ENCODE results near the gene UNC13B. TPM values are rescaled to one million over a fixed set of nuclear protein-coding genes. Genes with fewer than 3 reads are reported as not detected.

The UNC13B gene
- total and polyA plus RNA-seq, 9 of the 15 experiments (the other 6 are each of a cell fraction or from before 2014, with no cell fraction given) = 2.4 to 11.5 (median 8.6) TPM

DNA sequence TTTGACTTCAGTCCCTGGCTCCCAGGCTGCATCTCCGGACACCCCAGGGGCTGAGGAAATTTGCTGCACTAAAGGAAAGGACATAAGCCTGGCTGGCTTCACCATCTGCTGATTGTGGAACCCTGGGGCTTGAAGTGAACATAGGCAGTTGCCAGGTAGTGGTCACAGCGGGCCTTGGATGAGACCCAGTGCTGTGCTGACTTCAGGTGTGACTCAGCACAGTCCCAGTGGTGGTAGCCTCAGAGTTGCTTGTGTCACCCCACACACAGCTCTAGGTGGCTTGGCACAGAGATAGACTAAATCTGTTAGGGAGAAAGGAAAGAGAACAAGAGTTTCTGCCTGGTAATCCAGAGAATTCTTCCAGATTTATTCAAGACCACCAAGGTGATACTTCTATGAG is 292.0 kb downstream of the UNC13B start:
- Histone ChIP-seq H3K4me2 (ENCODE audit: insufficient read depth, low read length) (no peak overlapping the region), H3K9me1 (ENCODE audit: control insufficient read depth, insufficient read depth, low read length) (no peaks in the 10 kb centered on the region), H3K9me3 (replicated peaks; ENCODE audit: control insufficient read depth, insufficient read depth, low read depth, low read length) (no peaks in the 10 kb centered on the region), H3K36me3 (ENCODE audit: control insufficient read depth, insufficient read depth, low read length) (no peaks in the 10 kb centered on the region), H3K79me2 (ENCODE audit: control insufficient read depth, insufficient read depth, low read length) (no peaks in the 10 kb centered on the region), H2AFZ (ENCODE audit: low read depth, low read length) (no peak overlapping the region), H3K4me1 (replicated peaks in 1 of 2; ENCODE audit: control insufficient read depth in 2 of 2, insufficient read depth in 2 of 2, low read length in 2 of 2) (no peaks in the 10 kb centered on the region), H3K4me3 (no peak overlapping the region), H3K27me3 (ENCODE audit: control insufficient read depth in 2 of 2, insufficient read depth in 2 of 2, low read length in 2 of 2) (no peaks in the 10 kb centered on the region; a peak in 1 of 5 replicates), H3K27ac (ENCODE audit: extremely low read depth, low read depth, low read length) (no peak overlapping the region), H3K9ac (ENCODE audit: insufficient read depth in 1 of 2, low read depth in 2 of 2, low read length in 2 of 2) (no peak overlapping the region), H4K20me1 (replicated peaks; ENCODE audit: control insufficient read depth, insufficient read depth, low read length) (no peaks in the 10 kb centered on the region)
- intact Hi-C loops (cut with micrococcal nuclease) = no loop called here
- FAIRE-seq (no peak), ATAC-seq (no peak), DNase-seq (ENCODE audit: extremely low read depth in 1 of 4, low spot score in 3 of 4) (no peak)
- in situ Hi-C loops (cut with MboI) = no loop called here
- BruUV-seq (replicated peaks) = no TSS peak
- no peak for TF ChIP-seq CBX1 (IDR thresholded peaks at IDR 0.05; ENCODE audit: low read depth)
- TF ChIP-seq, protein P1, sequence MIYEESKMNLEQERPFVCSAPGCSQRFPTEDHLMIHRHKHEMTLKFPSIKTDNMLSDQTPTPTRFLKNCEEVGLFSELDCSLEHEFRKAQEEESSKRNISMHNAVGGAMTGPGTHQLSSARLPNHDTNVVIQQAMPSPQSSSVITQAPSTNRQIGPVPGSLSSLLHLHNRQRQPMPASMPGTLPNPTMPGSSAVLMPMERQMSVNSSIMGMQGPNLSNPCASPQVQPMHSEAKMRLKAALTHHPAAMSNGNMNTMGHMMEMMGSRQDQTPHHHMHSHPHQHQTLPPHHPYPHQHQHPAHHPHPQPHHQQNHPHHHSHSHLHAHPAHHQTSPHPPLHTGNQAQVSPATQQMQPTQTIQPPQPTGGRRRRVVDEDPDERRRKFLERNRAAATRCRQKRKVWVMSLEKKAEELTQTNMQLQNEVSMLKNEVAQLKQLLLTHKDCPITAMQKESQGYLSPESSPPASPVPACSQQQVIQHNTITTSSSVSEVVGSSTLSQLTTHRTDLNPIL (CRISPR knock-in tag; IDR thresholded peaks at IDR 0.05) = no peak
- no peak for TF ChIP-seq RNF2 (IDR thresholded peaks at IDR 0.05)
- no peak for TF ChIP-seq ZNF263 (CRISPR knock-in tag; IDR thresholded peaks at IDR 0.05; ENCODE audit: borderline replicate concordance)
- TF ChIP-seq IRF1 (CRISPR knock-in tag; IDR thresholded peaks at IDR 0.05; ENCODE audit: borderline replicate concordance) = no peak
- no peak for TF ChIP-seq ZNF75A (CRISPR knock-in tag; IDR thresholded peaks at IDR 0.05)
- no peak for TF ChIP-seq NELFE (IDR thresholded peaks at IDR 0.05; ENCODE audit: insufficient read depth, insufficient read length)
- no peak for TF ChIP-seq ARHGAP35 (IDR thresholded peaks at IDR 0.05; ENCODE audit: partially characterized antibody)
- TF ChIP-seq TARDBP (IDR thresholded peaks at IDR 0.05) = no peak
- TF ChIP-seq ZNF165 (CRISPR knock-in tag; IDR thresholded peaks at IDR 0.05; ENCODE audit: borderline replicate concordance) = no peak
- no peak for TF ChIP-seq MAFF (IDR thresholded peaks at IDR 0.05; ENCODE audit: low read length)
- TF ChIP-seq GTF2F1 (IDR thresholded peaks at IDR 0.05; ENCODE audit: low read depth, low read length) = no peak
- TF ChIP-seq ATF7 (IDR thresholded peaks at IDR 0.05) = no peak
- POLR2A ChIA-PET = no interaction called here
- 0% methylated on average over 2 of the region's 2 CpGs for WGBS (ENCODE audit: insufficient coverage, low coverage, missing lambda C conversion rate)
- CTCF ChIA-PET (ENCODE audit: low intra/inter-chr PET ratio) = no interaction called here

Other genes with a start within 250 kb of the UNC13B start
- gene PHF24, start 203.7 kb upstream of the UNC13B start, total RNA-seq (2014; rRNA removed) = not detected in 2 replicates
- gene PHF24, start 203.7 kb upstream of the UNC13B start, total RNA-seq (2014; rRNA removed; fragmentation: Illumina TruSeq; extraction: Trizol) = not detected in 2 replicates
- not detected in 2 replicates for gene PHF24, start 203.7 kb upstream of the UNC13B start, total RNA-seq (2015; rRNA removed; fragmentation: Illumina TruSeq; extraction: Trizol)
- not detected in 2 replicates for gene PHF24, start 203.7 kb upstream of the UNC13B start, total RNA-seq (2021)
- 0.01 TPM in 2 replicates for gene PHF24, start 203.7 kb upstream of the UNC13B start, polyA plus RNA-seq (2011; rRNA removed)
- gene PHF24, start 203.7 kb upstream of the UNC13B start, polyA plus RNA-seq (2014; fragmentation: Illumina TruSeq; extraction: Trizol) = not detected in 2 replicates
- gene PHF24, start 203.7 kb upstream of the UNC13B start, polyA plus RNA-seq (2014; fragmentation: Nextera tagmentation; extraction: Ambion mirVana) = not detected
- 0.01 TPM in 1 of 2 replicates, not detected in the other for gene PHF24, start 203.7 kb upstream of the UNC13B start, polyA plus RNA-seq (2014; rRNA removed)
- gene DNAJB5, start 172.3 kb upstream of the UNC13B start, total RNA-seq (2014; rRNA removed) = 4.1 and 5.2 TPM in 2 replicates
- 3.7 TPM in 2 replicates for gene DNAJB5, start 172.3 kb upstream of the UNC13B start, total RNA-seq (2014; rRNA removed; fragmentation: Illumina TruSeq; extraction: Trizol)
- gene DNAJB5, start 172.3 kb upstream of the UNC13B start, total RNA-seq (2015; rRNA removed; fragmentation: Illumina TruSeq; extraction: Trizol) = 2.6 and 2.7 TPM in 2 replicates
- gene DNAJB5, start 172.3 kb upstream of the UNC13B start, total RNA-seq (2021) = 3.6 and 4.4 TPM in 2 replicates
- gene DNAJB5, start 172.3 kb upstream of the UNC13B start, polyA plus RNA-seq (2011; rRNA removed) = 1.5 and 1.7 TPM in 2 replicates
- 7.4 and 7.8 TPM in 2 replicates for gene DNAJB5, start 172.3 kb upstream of the UNC13B start, polyA plus RNA-seq (2014; fragmentation: Illumina TruSeq; extraction: Trizol)
- under 1 TPM; 0.15 to 0.63 TPM for gene DNAJB5, start 172.3 kb upstream of the UNC13B start, polyA plus RNA-seq (2014; fragmentation: Nextera tagmentation; extraction: Ambion mirVana)
- 3.7 and 4.2 TPM in 2 replicates for gene DNAJB5, start 172.3 kb upstream of the UNC13B start, polyA plus RNA-seq (2014; rRNA removed)
- 192 and 235 TPM in 2 replicates for gene VCP, start 89.4 kb upstream of the UNC13B start, total RNA-seq (2014; rRNA removed)
- 199 and 201 TPM in 2 replicates for gene VCP, start 89.4 kb upstream of the UNC13B start, total RNA-seq (2014; rRNA removed; fragmentation: Illumina TruSeq; extraction: Trizol)
- 199 TPM in 2 replicates for gene VCP, start 89.4 kb upstream of the UNC13B start, total RNA-seq (2015; rRNA removed; fragmentation: Illumina TruSeq; extraction: Trizol)
- gene VCP, start 89.4 kb upstream of the UNC13B start, total RNA-seq (2021) = 232 and 256 TPM in 2 replicates
- gene VCP, start 89.4 kb upstream of the UNC13B start, polyA plus RNA-seq (2011; rRNA removed) = 221 and 257 TPM in 2 replicates
- 209 and 259 TPM in 2 replicates for gene VCP, start 89.4 kb upstream of the UNC13B start, polyA plus RNA-seq (2014; fragmentation: Illumina TruSeq; extraction: Trizol)
- gene VCP, start 89.4 kb upstream of the UNC13B start, polyA plus RNA-seq (2014; fragmentation: Nextera tagmentation; extraction: Ambion mirVana) = 10 to 100 TPM in 1 of 2 experiments, 1 to 10 TPM in 1; 7.1 to 15.6 TPM
- gene VCP, start 89.4 kb upstream of the UNC13B start, polyA plus RNA-seq (2014; rRNA removed) = 128 and 140 TPM in 2 replicates
- 27.3 and 30.8 TPM in 2 replicates for gene FANCG, start 82.1 kb upstream of the UNC13B start, total RNA-seq (2014; rRNA removed)
- gene FANCG, start 82.1 kb upstream of the UNC13B start, total RNA-seq (2014; rRNA removed; fragmentation: Illumina TruSeq; extraction: Trizol) = 26.4 and 28.3 TPM in 2 replicates
- 30.0 and 31.0 TPM in 2 replicates for gene FANCG, start 82.1 kb upstream of the UNC13B start, total RNA-seq (2015; rRNA removed; fragmentation: Illumina TruSeq; extraction: Trizol)
- gene FANCG, start 82.1 kb upstream of the UNC13B start, total RNA-seq (2021) = 38.4 and 41.2 TPM in 2 replicates
- gene FANCG, start 82.1 kb upstream of the UNC13B start, polyA plus RNA-seq (2011; rRNA removed) = 30.4 and 34.6 TPM in 2 replicates
- gene FANCG, start 82.1 kb upstream of the UNC13B start, polyA plus RNA-seq (2014; fragmentation: Illumina TruSeq; extraction: Trizol) = 33.3 and 34.4 TPM in 2 replicates
- 10 to 100 TPM in 1 of 2 experiments, 1 to 10 TPM in 1; 7.5 to 12.2 TPM for gene FANCG, start 82.1 kb upstream of the UNC13B start, polyA plus RNA-seq (2014; fragmentation: Nextera tagmentation; extraction: Ambion mirVana)
- gene FANCG, start 82.1 kb upstream of the UNC13B start, polyA plus RNA-seq (2014; rRNA removed) = 39.0 and 43.9 TPM in 2 replicates
- 11.3 and 11.5 TPM in 2 replicates for gene PIGO, start 65.4 kb upstream of the UNC13B start, total RNA-seq (2014; rRNA removed)
- 5.4 and 6.7 TPM in 2 replicates for gene PIGO, start 65.4 kb upstream of the UNC13B start, total RNA-seq (2014; rRNA removed; fragmentation: Illumina TruSeq; extraction: Trizol)
- 5.7 TPM in 2 replicates for gene PIGO, start 65.4 kb upstream of the UNC13B start, total RNA-seq (2015; rRNA removed; fragmentation: Illumina TruSeq; extraction: Trizol)
- 13.7 and 15.8 TPM in 2 replicates for gene PIGO, start 65.4 kb upstream of the UNC13B start, total RNA-seq (2021)
- 9.7 and 15.0 TPM in 2 replicates for gene PIGO, start 65.4 kb upstream of the UNC13B start, polyA plus RNA-seq (2011; rRNA removed)
- 10.1 and 12.2 TPM in 2 replicates for gene PIGO, start 65.4 kb upstream of the UNC13B start, polyA plus RNA-seq (2014; fragmentation: Illumina TruSeq; extraction: Trizol)
- gene PIGO, start 65.4 kb upstream of the UNC13B start, polyA plus RNA-seq (2014; fragmentation: Nextera tagmentation; extraction: Ambion mirVana) = 1 to 10 TPM; 5.6 to 5.9 TPM
- 10.2 and 11.1 TPM in 2 replicates for gene PIGO, start 65.4 kb upstream of the UNC13B start, polyA plus RNA-seq (2014; rRNA removed)
- gene STOML2, start 58.9 kb upstream of the UNC13B start, total RNA-seq (2014; rRNA removed) = 215 and 273 TPM in 2 replicates
- 109 and 132 TPM in 2 replicates for gene STOML2, start 58.9 kb upstream of the UNC13B start, total RNA-seq (2014; rRNA removed; fragmentation: Illumina TruSeq; extraction: Trizol)
- gene STOML2, start 58.9 kb upstream of the UNC13B start, total RNA-seq (2015; rRNA removed; fragmentation: Illumina TruSeq; extraction: Trizol) = 131 and 132 TPM in 2 replicates
- gene STOML2, start 58.9 kb upstream of the UNC13B start, total RNA-seq (2021) = 211 and 214 TPM in 2 replicates
- 196 and 209 TPM in 2 replicates for gene STOML2, start 58.9 kb upstream of the UNC13B start, polyA plus RNA-seq (2011; rRNA removed)
- 174 and 184 TPM in 2 replicates for gene STOML2, start 58.9 kb upstream of the UNC13B start, polyA plus RNA-seq (2014; fragmentation: Illumina TruSeq; extraction: Trizol)
- 100 to 1,000 TPM; 110 to 125 TPM for gene STOML2, start 58.9 kb upstream of the UNC13B start, polyA plus RNA-seq (2014; fragmentation: Nextera tagmentation; extraction: Ambion mirVana)
- gene STOML2, start 58.9 kb upstream of the UNC13B start, polyA plus RNA-seq (2014; rRNA removed) = 220 and 244 TPM in 2 replicates
- 4.2 and 4.7 TPM in 2 replicates for gene ATOSB, start 46.1 kb upstream of the UNC13B start, total RNA-seq (2014; rRNA removed)
- 2.1 and 2.3 TPM in 2 replicates for gene ATOSB, start 46.1 kb upstream of the UNC13B start, total RNA-seq (2014; rRNA removed; fragmentation: Illumina TruSeq; extraction: Trizol)
- 3.6 and 4.0 TPM in 2 replicates for gene ATOSB, start 46.1 kb upstream of the UNC13B start, total RNA-seq (2015; rRNA removed; fragmentation: Illumina TruSeq; extraction: Trizol)
- gene ATOSB, start 46.1 kb upstream of the UNC13B start, total RNA-seq (2021) = 4.0 and 6.0 TPM in 2 replicates
- gene ATOSB, start 46.1 kb upstream of the UNC13B start, polyA plus RNA-seq (2011; rRNA removed) = 8.0 and 10.2 TPM in 2 replicates
- 4.5 and 6.0 TPM in 2 replicates for gene ATOSB, start 46.1 kb upstream of the UNC13B start, polyA plus RNA-seq (2014; fragmentation: Illumina TruSeq; extraction: Trizol)
- 1 to 10 TPM in 1 of 2 experiments, under 1 TPM in 1; 0.45 to 1.1 TPM for gene ATOSB, start 46.1 kb upstream of the UNC13B start, polyA plus RNA-seq (2014; fragmentation: Nextera tagmentation; extraction: Ambion mirVana)
- gene ATOSB, start 46.1 kb upstream of the UNC13B start, polyA plus RNA-seq (2014; rRNA removed) = 6.4 and 7.0 TPM in 2 replicates